Measurements from ENCODE around the gene RILPL2. TPM values are rescaled to one million over a fixed set of nuclear protein-coding genes. Genes with fewer than 3 reads are reported as not detected.

Gene RILPL2
- total RNA-seq, 2 donors from 2014 or later = 0.96 to 2.1 TPM

DNA sequence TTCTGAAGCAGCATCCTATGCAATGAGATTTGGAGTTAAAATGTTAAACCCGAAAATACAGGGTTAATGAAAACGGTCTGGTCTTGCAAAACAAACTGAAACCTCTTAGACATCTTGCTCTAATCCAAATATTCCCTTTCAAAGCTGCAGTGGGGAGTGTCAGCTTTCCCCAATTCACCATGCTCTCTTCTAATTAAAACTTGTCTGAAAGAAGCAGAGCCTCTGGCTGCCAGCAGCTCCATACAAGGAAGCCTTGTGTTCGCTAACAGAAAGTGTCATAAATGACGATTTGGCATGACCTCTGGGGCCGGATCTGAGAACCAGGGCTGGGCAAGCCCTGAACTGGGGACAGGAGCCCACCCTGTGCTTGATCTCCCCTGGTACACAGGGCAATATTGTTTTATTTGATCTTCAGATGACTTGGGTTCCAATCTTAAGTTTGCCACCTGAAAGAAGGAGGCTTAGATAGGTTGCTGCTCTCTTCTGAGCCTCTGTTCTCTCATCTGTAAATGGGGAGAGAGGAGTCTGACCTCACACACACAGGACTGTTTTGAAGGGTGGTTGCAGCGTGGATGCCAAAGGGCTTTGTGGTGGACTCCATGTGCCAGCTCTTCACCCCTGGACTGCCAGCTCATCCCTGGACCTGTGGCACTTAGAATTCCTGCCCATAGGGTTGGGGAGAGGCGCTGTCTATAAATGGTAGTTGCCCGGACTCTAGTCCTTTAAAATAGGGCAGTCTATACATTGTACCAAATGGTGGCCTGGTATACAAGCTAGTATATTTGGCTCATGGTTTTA is 44.7 kb downstream of the RILPL2 start:
- Histone ChIP-seq H3K4me3 (no peak overlapping the region), H3K36me3 (peaks cover 6% of the 10 kb centered on the region), H3K4me1 (no peaks in the 10 kb centered on the region), H3K9ac (ENCODE audit: low read depth in 2 of 2, low read length in 2 of 2) (no peak overlapping the region), H3K27ac (no peak overlapping the region), H3K27me3 (no peaks in the 10 kb centered on the region), H3K9me3 (no peaks in the 10 kb centered on the region)
- no peak for DNase-seq
- intact Hi-C loops (cut with DNase I) = no loop called here
- TF ChIP-seq CTCF (IDR thresholded peaks at IDR 0.05) = no peak

DNA sequence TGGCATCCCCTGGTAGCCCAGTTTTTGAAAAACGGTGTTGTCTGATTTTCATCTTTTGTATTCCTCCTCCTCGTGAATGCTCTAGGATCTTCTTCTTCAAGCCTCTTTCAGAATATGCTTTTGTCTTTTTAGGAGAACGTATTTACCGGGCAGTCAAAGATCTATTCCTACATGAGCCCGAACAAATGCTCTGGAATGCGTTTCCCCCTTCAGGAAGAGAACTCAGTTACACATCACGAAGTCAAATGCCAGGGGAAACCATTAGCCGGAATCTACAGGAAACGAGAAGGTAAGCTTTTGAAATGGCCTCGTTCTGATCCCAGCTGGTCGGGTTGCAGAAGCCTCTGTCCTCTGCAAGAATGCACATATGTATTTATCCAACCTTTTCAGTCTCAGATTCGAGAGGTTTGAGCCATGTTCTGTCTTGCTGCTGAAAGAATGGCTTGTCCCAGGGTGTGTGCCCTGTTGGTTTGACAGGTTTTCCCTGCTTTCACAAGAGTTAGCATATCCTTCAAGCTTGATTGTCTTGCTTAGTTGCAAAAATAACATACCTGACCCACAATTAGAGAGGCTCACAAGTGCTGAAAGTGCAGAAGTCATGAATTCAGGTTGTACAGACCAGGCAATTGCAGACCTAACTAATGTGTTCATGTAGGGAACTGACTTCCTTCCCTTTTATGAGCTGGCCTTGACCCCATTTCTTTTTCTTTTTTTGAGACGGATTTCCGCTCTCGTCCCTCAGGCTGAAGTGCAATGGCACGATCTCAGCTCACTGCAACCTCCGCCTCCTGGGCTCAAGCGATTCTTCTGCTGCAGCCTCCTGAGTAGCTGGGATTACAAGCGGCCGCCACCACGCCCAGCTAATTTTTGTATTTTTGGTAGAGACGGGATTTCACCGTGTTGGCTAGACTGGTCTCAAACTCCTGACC is 45.7 kb downstream of the RILPL2 start:
- H3K9me3 ChIP-seq = no peaks in the 10 kb centered on the region
- no peak for TF ChIP-seq CTCF (IDR thresholded peaks at IDR 0.05)
- peak overlapping the region in 1 of 2 donors; percentile 81 for H3K9ac ChIP-seq (ENCODE audit: low read depth in 2 of 2, low read length in 2 of 2)
- intact Hi-C loops (cut with DNase I) = no loop called here
- no peaks in the 10 kb centered on the region for H3K4me1 ChIP-seq
- no peak for DNase-seq
- H3K4me3 ChIP-seq = peak overlapping the region; percentile 63
- no peaks in the 10 kb centered on the region for H3K36me3 ChIP-seq
- H3K27ac ChIP-seq = peak overlapping the region; percentile 74
- no peaks in the 10 kb centered on the region for H3K27me3 ChIP-seq

GRCh38 chr12:123389560-123390351 is 46.7 kb downstream of the RILPL2 start:
- Histone ChIP-seq H3K9ac (ENCODE audit: low read depth in 2 of 2, low read length in 2 of 2) (peak overlapping the region; percentile 68 to 81), H3K27me3 (no peaks in the 10 kb centered on the region), H3K27ac (peak overlapping the region; percentile 74), H3K4me1 (no peaks in the 10 kb centered on the region), H3K36me3 (no peaks in the 10 kb centered on the region), H3K9me3 (no peaks in the 10 kb centered on the region), H3K4me3 (peak overlapping the region; percentile 63)
- TF ChIP-seq CTCF (IDR thresholded peaks at IDR 0.05) = no peak
- intact Hi-C loops (cut with DNase I) = no loop called here
- peak; percentile 76 for DNase-seq

DNA sequence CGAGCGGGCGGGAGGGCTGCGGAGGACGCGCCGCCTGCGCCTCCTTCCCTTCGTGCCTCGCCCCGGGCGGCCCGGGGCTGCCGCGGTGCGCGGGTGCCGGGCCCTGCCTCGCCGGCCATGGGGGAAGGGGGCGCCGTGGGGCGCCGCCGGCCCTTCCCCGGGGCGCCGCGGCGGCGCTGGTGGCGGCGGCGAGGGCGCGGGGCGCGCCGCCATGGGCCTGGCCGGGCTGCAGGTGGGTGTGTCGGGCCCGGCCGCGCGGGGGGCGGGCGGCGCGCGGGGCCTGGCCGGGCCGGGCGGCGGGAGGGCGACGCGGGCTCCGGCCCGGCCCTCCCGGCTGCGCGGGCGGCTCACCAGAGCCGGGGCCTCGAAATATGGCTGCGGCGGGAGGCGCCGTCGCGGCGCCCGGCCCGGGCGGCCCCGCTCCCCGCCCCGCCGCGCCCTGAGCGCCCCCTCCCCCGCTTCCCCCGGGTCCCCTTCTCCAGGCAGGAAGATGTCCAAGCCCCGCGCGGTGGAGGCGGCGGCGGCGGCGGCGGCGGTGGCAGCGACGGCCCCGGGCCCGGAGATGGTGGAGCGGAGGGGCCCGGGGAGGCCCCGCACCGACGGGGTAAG is 47.4 kb downstream of the RILPL2 start:
- no peaks in the 10 kb centered on the region for H3K36me3 ChIP-seq
- no peaks in the 10 kb centered on the region for H3K9me3 ChIP-seq
- H3K4me1 ChIP-seq = no peaks in the 10 kb centered on the region
- DNase-seq = no peak
- no peaks in the 10 kb centered on the region for H3K27me3 ChIP-seq
- peak overlapping the region in 1 of 2 donors; percentile 68 for H3K9ac ChIP-seq (ENCODE audit: low read depth in 2 of 2, low read length in 2 of 2)
- peak overlapping the region; percentile 74 for H3K27ac ChIP-seq
- H3K4me3 ChIP-seq = peak overlapping the region; percentile 63
- intact Hi-C loops (cut with DNase I) = no loop called here
- TF ChIP-seq CTCF (IDR thresholded peaks at IDR 0.05) = no peak

Measured in colonic mucosa (tissue), 4 donors.